ENCODE data around the gene CUL1. TPM values are rescaled to one million over a fixed set of nuclear protein-coding genes. Genes with fewer than 3 reads are reported as not detected.

Gene CUL1
- total and polyA plus RNA-seq, 2 donors (not counting 3 experiments of a cell fraction or from before 2014, with no cell fraction given), result 25.7 to 50.2 TPM

DNA sequence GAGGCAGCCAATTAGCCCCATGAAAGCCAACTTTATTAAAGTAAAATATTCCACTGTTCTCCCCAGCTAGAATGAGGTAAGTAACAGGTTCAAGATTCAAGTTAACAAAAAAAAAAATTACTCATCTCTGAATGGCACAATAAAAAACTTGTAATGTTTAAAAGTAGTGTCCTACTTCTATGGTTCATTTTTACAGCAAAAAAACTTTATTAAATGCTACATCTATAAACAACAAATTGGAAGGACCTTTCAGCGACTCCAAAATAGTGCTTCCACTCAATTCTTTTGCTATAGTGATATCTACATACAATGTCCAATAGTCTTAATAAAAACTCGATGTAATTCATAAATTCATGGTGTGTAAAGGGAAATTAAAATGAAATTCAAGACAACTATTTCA lies 126.2 kb downstream of the CUL1 start:
- no peak overlapping the region for H2AFZ ChIP-seq (ENCODE audit: low read depth, low read length)
- DNase-seq (ENCODE audit: low read depth, low spot score) (no peak), FAIRE-seq (no peak)
- H3K27me3 ChIP-seq (ENCODE audit: control insufficient read depth in 2 of 2, insufficient read depth in 2 of 2, low read length in 2 of 2), result no peaks in the 10 kb centered on the region
- no peak overlapping the region for H3K4me3 ChIP-seq (replicated peaks in 1 of 3; ENCODE audit: insufficient read depth in 1 of 3, low read depth in 1 of 3, low read length in 3 of 3)
- no peaks in the 10 kb centered on the region for H3K9me1 ChIP-seq (replicated peaks; ENCODE audit: control insufficient read depth, extremely low read depth, insufficient read depth, low read length)
- H3K27ac ChIP-seq (ENCODE audit: insufficient read depth, low read depth, low read length), result no peak overlapping the region
- H3K4me1 ChIP-seq (ENCODE audit: control insufficient read depth, extremely low read depth, insufficient read depth, low read length), result peaks cover 10% of the 10 kb centered on the region
- H3K36me3 ChIP-seq (ENCODE audit: control insufficient read depth in 2 of 2, extremely low read depth in 1 of 2, insufficient read depth in 2 of 2, low read length in 2 of 2), result peaks cover 0 to 8% of the 10 kb centered on the region in 2 experiments
- TF ChIP-seq JUN (IDR thresholded peaks at IDR 0.05; ENCODE audit: borderline replicate concordance, insufficient read depth, insufficient read length, low read depth), result no peak
- TF ChIP-seq, protein P1, sequence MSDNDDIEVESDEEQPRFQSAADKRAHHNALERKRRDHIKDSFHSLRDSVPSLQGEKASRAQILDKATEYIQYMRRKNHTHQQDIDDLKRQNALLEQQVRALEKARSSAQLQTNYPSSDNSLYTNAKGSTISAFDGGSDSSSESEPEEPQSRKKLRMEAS (IDR thresholded peaks at IDR 0.05; ENCODE audit: insufficient read depth, insufficient read length), result no peak
- no peak for TF ChIP-seq GATA2 (IDR thresholded peaks at IDR 0.05; ENCODE audit: insufficient read depth, insufficient read length, low read depth, low read length)
- no peak for TF ChIP-seq EZH2 (IDR thresholded peaks at IDR 0.05; ENCODE audit: borderline replicate concordance, low read depth, low read length, severe bottlenecking)
- TF ChIP-seq FOS (IDR thresholded peaks at IDR 0.05; ENCODE audit: borderline replicate concordance, insufficient read depth, low read length), result no peak
- TF ChIP-seq POLR2AphosphoS5 (IDR thresholded peaks at IDR 0.05; ENCODE audit: insufficient read depth, low read depth, low read length), result no peak
- TF ChIP-seq POLR2A (IDR thresholded peaks at IDR 0.05; ENCODE audit: low read depth, low read length), result no peak
- TF ChIP-seq MYC (IDR thresholded peaks at IDR 0.05; ENCODE audit: low read depth, low read length), result no peak
- TF ChIP-seq, protein P2, sequence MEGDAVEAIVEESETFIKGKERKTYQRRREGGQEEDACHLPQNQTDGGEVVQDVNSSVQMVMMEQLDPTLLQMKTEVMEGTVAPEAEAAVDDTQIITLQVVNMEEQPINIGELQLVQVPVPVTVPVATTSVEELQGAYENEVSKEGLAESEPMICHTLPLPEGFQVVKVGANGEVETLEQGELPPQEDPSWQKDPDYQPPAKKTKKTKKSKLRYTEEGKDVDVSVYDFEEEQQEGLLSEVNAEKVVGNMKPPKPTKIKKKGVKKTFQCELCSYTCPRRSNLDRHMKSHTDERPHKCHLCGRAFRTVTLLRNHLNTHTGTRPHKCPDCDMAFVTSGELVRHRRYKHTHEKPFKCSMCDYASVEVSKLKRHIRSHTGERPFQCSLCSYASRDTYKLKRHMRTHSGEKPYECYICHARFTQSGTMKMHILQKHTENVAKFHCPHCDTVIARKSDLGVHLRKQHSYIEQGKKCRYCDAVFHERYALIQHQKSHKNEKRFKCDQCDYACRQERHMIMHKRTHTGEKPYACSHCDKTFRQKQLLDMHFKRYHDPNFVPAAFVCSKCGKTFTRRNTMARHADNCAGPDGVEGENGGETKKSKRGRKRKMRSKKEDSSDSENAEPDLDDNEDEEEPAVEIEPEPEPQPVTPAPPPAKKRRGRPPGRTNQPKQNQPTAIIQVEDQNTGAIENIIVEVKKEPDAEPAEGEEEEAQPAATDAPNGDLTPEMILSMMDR (IDR thresholded peaks at IDR 0.05; ENCODE audit: extremely low read depth in 1 of 2, insufficient read depth in 1 of 2, low read depth in 1 of 2, low read length in 2 of 2), result no peak
- H3K79me2 ChIP-seq (ENCODE audit: control insufficient read depth, insufficient read depth, low read length), result peaks cover 1% of the 10 kb centered on the region
- H3K4me2 ChIP-seq (ENCODE audit: insufficient read depth, low read length), result no peak overlapping the region
- dilution Hi-C loops (cut with MboI; ENCODE audit: extremely low pct_ligation_motif_present, low sequenced_read_pairs), result no loop called here
- no peaks in the 10 kb centered on the region for H3K9me3 ChIP-seq (replicated peaks; ENCODE audit: control insufficient read depth, insufficient read depth, low read length)
- no peak overlapping the region for H3K9ac ChIP-seq (replicated peaks; ENCODE audit: extremely low read depth, insufficient read depth, low read length)
- ChIA-PET CTCF (interaction anchor here (0.9 kb wide), 1 partner anchor 34 kb away, joined by 3 read pairs; no protein-coding TSS in a partner anchor), POLR2A (no interaction called here)
- BruUV-seq (replicated peaks), result no TSS peak
- no peaks in the 10 kb centered on the region for H4K20me1 ChIP-seq (replicated peaks; ENCODE audit: control insufficient read depth, extremely low read depth, insufficient read depth, low read length)
- intact Hi-C loops (cut with micrococcal nuclease), result no loop called here
